ENCODE data around the gene GULP1. TPM values are rescaled to one million over a fixed set of nuclear protein-coding genes. Genes with fewer than 3 reads are reported as not detected.
"Not testable (repeated sequence)": the region's sequence is repeated elsewhere in the genome, so short reads cannot be mapped to it uniquely, and the experiment has no call there.

The GULP1 gene
- total RNA-seq, 1 experiment from 2014 or later = 126 TPM

DNA sequence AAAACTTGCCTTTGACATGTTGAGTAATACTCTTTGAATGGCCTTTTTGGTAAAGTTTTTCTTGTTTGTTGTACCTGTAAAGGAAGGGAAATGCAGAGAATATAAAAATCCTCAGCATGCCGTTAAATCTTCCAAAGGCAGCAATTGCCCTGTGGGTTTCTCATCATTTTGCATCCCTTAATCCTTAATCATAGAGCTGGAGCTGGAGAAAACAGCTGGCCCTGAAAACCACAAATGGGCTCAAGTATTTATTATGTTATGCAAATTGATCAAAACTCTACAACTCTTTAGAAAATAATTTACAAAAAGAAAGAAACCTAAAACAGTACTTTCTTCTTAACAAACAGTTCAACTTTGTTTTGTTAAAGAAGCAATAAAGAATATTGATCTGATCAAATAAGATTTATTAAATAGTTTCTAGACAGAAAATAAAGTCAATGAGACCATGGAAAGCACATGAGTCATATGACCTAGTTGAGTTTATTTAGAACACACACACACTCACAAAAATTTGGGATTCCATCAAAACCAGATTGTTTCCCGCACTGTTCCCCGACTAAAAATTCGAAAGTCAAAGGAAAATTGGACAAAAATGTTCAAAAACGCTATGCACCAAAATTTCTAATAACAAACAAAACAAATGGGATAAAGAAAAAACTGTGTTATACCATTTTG, 309.0 kb downstream of the GULP1 start:
- DNase-seq (ENCODE audit: low read depth) = peak; percentile 87

- DNase-seq (ENCODE audit: low read depth) = peak; percentile 25
Observed at GRCh38 chr2:188601391-188601790, 309.7 kb downstream of the GULP1 start.

DNA sequence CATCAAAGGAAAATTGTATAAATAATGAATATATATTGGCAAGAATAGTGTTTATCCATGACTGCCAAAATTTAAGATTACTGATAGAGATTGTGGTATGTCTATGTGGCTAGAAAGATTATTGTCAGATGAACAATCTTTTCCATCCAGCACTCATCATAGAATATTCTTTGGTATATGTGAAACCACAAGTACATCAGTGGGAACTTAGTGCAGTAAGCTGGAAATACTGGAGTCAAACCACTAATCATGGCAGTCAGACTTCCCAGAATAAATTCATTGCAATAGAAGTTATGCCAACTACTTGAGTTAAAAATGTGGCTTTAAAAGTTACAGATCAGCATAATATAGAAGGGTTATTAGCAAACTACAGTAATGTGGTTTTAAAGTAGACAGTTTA, 310.3 kb downstream of the GULP1 start:
- DNase-seq (ENCODE audit: low read depth) = peak; percentile 83

DNA sequence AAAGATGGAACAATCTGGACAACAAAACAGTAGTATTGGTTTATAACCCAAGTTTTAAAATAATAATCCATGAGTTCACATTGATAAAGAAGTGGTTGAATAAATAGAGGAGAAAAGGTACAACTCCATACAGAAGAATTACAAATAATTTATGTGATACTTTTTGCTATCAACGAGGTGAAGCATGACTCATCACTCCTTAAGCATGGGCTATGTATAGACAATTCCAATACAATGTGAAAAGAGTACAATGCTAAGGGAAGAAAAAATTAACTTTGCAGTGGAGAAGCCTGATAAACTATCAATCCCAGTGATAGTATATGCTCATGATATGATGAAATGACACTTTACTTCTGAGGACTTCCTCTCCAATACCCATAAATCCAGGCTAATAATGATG, 312.9 kb downstream of the GULP1 start:
- DNase-seq (ENCODE audit: low read depth) = no peak

- not testable (repeated sequence) for DNase-seq (ENCODE audit: low read depth)
Observed at GRCh38 chr2:188605609-188606584, 314.2 kb downstream of the GULP1 start.

- not testable (repeated sequence) for DNase-seq (ENCODE audit: low read depth)
Observed at GRCh38 chr2:188606596-188606995, 314.9 kb downstream of the GULP1 start.

DNA sequence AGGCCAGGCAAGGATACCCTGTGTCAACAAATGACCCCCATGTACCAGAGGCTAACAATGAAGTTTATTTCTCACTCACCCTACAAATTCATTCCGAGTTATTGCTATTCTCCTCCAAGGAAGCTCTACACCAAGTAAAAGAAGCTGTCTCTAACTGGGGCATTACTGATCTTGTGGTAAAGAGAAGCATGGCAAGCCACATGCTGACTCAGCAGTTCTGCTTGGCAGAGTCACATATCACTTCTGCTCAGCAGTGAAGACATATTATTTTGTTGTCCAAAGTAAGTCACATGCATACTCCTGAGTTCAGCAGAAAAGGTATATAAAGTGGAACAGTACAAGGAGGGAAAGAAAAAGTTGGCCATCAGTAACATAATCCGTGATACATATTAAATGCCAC, 315.8 kb downstream of the GULP1 start:
- DNase-seq (ENCODE audit: low read depth) = peak; percentile 63

DNA sequence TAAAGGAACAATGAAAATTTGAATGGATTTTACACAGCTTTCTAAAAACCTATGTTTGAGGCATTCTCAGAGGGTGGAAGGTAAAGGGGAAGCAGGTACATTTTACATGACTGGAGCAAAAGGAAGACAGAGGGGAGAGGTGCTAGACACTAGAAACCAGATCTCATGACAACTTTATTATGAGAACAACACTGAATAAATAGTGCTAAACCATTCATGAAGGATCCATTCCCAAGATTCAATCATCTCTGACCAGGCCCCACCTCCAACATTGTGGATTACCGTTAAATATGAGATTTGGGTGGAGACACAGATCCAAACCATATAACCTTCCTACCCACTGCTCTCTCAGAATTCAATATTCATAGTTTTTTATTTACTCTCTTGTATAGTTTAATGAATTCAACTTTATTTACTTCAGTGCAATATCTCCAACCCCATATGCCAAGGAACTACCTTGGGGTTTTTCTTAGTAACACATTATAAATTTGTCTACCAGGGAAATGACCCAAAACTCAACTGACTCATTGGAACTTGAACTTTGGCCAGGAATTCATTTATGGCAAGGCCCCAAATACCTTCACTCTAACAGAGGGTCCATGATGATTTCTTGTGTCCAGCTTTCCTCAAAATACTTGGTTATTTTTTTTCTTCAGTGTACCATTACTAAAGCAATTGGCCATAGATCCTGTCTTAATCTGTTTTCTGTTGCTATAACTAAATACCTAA, 317.8 kb downstream of the GULP1 start:
- DNase-seq (ENCODE audit: low read depth) = peak; percentile 74

GRCh38 chr2:188610050-188610444, 318.4 kb downstream of the GULP1 start:
- DNase-seq (ENCODE audit: low read depth) = peak; percentile 53

- DNase-seq (ENCODE audit: low read depth) = peak; percentile 72
Observed at GRCh38 chr2:188610827-188611226, 319.2 kb downstream of the GULP1 start.

DNA sequence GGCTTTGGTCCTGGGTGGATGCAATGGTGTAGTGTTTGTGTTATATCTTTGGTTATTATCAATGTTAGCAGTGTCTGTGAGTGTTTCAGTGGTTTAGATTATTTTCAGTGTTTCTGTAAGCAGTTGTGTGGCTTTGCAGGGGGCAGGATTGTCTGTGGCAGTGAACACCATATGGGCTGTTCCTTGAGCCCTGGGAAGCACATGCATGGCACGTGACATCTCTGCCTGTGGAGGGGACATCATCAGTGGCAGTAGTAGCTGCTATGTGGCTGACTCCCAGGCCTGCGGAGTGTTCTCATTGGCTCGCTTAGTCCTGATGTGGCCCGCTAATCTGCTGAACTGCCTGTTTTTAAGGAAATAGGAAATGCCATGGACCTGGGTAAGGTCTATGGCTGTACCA, 327.5 kb downstream of the GULP1 start:
- no peak for DNase-seq (ENCODE audit: low read depth)

DNA sequence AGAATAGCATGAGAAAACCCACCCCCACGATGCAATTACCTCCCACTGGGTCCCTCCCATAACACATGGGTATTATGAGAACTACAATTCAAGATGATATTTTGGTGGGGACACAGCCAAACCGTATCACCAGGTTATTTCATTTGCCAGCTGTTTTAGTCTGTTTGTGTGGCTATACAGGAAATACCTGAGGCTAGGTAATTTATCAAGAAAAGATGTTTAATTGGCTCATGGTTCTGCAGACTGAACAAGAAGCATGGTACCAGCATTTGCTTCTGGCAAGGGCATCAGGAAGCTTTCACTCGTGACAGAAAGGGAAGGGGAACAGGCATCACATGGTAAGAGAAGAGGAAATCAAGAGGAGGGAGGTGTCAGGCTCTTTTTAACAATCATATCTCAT, 329.2 kb downstream of the GULP1 start:
- no peak for DNase-seq (ENCODE audit: low read depth)

DNA sequence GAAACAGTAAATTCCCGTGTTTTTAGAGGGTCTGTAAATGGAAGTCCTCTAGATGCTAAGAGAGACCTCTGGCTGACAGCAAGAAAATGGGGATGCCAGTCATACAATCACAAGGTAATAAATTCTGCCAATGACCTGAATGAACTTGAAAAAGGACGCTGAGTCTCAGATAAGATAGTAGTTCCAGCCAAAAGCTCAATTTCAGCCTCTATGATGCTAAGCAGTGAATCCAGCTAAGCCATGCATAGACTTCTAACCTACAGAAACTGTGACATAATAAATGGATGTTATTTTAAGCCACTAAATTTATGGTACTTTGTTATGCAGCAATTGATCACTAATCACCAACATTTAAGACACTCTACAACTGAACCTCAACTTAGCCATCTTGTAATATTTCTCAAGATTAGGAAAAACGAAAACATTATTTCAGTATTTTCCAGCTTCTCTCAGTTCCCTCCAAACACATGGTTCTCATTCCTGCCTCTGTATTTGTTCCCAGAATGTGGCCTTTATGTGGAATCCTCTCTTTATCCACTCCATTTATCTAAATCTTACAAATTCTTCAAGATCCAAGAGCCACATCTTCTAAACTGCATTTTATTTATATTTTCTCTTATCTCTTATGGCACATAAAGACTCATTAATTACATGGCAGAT, 331.1 kb downstream of the GULP1 start:
- DNase-seq (ENCODE audit: low read depth) = no peak

DNA sequence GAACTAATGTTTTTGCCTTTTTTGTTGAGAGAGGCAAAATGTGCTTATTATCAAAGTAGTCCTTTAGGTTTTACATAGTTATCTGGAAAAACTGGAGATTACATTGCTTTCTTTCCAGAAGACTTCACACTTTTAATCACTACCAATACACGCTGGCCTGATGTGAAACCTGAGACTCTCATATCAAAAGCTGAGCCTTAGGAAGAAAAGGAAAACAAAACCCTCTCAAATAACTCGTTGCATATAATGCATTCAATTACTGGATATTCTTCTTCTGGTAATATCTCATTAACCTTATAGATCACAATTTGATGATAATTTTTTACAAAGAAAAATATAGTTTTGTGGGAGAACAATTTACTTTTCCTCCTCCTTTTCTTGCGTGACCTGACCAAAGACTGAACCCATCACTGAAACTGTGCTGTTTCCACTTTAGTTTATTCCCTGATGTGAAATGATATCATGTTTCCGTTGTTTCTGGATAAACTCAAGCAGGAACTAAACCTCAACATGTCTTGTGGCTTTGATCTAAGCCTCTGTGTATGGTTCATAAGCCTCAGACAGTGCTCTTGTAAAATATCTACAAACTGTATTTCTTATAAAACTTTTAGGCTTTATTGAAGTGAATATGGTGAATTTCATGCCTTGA, 332.4 kb downstream of the GULP1 start:
- peak; percentile 82 for DNase-seq (ENCODE audit: low read depth)

DNA sequence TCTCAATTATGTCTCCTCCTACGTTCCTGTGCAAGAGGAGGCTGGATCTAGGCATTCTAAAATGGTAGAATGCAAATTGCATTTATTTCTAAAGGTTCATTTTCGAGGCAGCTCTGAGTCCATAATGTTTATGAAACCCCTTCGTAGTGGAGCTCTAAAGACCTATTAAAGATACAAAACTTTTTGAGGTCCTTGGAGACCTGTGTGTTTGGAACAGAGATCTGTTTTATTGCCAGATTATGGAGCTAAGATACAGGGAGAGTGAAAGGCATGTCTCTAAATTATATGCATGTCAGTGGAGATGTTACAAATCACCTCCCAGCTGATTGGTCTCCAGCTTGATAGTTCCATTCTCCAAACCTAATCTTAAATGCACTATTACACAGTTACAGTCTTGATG, 335.8 kb downstream of the GULP1 start:
- DNase-seq (ENCODE audit: low read depth) = no peak

- DNase-seq (ENCODE audit: low read depth) = peak; percentile 98
Observed at GRCh38 chr2:188628989-188629752, 337.5 kb downstream of the GULP1 start.

GRCh38 chr2:188629753-188630527, 338.3 kb downstream of the GULP1 start:
- peak; percentile 72 for DNase-seq (ENCODE audit: low read depth)

- DNase-seq (ENCODE audit: low read depth) = peak; percentile 31
Observed at GRCh38 chr2:188631037-188631809, 339.5 kb downstream of the GULP1 start.

- no peak for DNase-seq (ENCODE audit: low read depth)
Observed at GRCh38 chr2:188634656-188635055, 343.0 kb downstream of the GULP1 start.

All from M059J (cell line).